Fibroblast of lung (primary cell): Measurements from ENCODE around the gene PIP5K1C. TPM values are rescaled to one million over a fixed set of nuclear protein-coding genes. Genes with fewer than 3 reads are reported as not detected.

Experiments used
- DNase-seq, 2 donors: peaks; one replicate each; pipeline versions ENCODE4 v3.0.0 to v3.0.0-alpha.2; 2010; ENCODE audit warnings: low read depth in 2 of 2
- H2AFZ ChIP-seq: 2 replicates; pipeline ENCODE4 v1.5.1; 2012; ENCODE audit warnings: low read length, control low read depth, inconsistent platforms
- H3K27ac ChIP-seq: 2 replicates; pipeline ENCODE4 v1.5.1; 2011; ENCODE audit warnings: low read length, control low read depth; ENCODE audit not compliant: insufficient read depth
- H3K27me3 ChIP-seq: 2 replicates; pipeline ENCODE4 v1.5.1; 2011; ENCODE audit warnings: mild to moderate bottlenecking, low read length; ENCODE audit not compliant: control insufficient read depth, insufficient read depth
- H3K36me3 ChIP-seq: 2 replicates; pipeline ENCODE4 v1.5.1; 2011; ENCODE audit warnings: low read length; ENCODE audit not compliant: control insufficient read depth, insufficient read depth
- H3K4me1 ChIP-seq: 2 replicates; pipeline ENCODE4 v1.5.1; 2011; ENCODE audit warnings: low read length; ENCODE audit not compliant: control insufficient read depth, insufficient read depth; ENCODE audit errors: extremely low read depth
- H3K4me2 ChIP-seq: 2 replicates; pipeline ENCODE4 v1.5.1; 2011; ENCODE audit warnings: low read length, control low read depth; ENCODE audit not compliant: insufficient read depth; ENCODE audit errors: extremely low read depth
- H3K4me3 ChIP-seq, 4 experiments: fragments of 200-600 bp in 1 of 4; sonication (generic) in 1 of 4; replicated peaks in 1 of 4; 2 replicates each; pipeline ENCODE4 v1.5.1; 2011 to 2016; ENCODE audit warnings: low read length in 4 of 4, low read depth in 3 of 4, mild to moderate bottlenecking in 3 of 4, control low read depth in 2 of 4, inconsistent platforms in 1 of 4, mixed read lengths in 1 of 4; ENCODE audit not compliant: insufficient read depth in 1 of 4; ENCODE audit errors: control extremely low read depth in 1 of 4
- H3K79me2 ChIP-seq: 2 replicates; pipeline ENCODE4 v1.5.1; 2012; ENCODE audit warnings: mild to moderate bottlenecking, low read length, inconsistent platforms; ENCODE audit not compliant: control insufficient read depth, insufficient read depth
- H3K9ac ChIP-seq: 2 replicates; pipeline ENCODE4 v1.5.1; 2011; ENCODE audit warnings: mild to moderate bottlenecking, low read length, control low read depth; ENCODE audit not compliant: insufficient read depth
- H3K9me3 ChIP-seq: 2 replicates; pipeline ENCODE4 v1.5.1; 2012; ENCODE audit warnings: low read depth, low read length; ENCODE audit not compliant: control insufficient read depth, insufficient read depth
- H4K20me1 ChIP-seq: 2 replicates; pipeline ENCODE4 v1.5.1; 2011; ENCODE audit warnings: low read length; ENCODE audit not compliant: control insufficient read depth, insufficient read depth; ENCODE audit errors: extremely low read depth
- CTCF ChIP-seq, 2 donors: IDR thresholded peaks in 1 of 2; conservative IDR thresholded peaks in 1 of 2; 1 replicate in 1 of 2; 2 replicates in 1 of 2; pipeline ENCODE4 v1.5.1; 2011 to 2012; ENCODE audit warnings: low read length in 2 of 2, control low read depth in 1 of 2, inconsistent platforms in 1 of 2, low read depth in 1 of 2, mild to moderate bottlenecking in 1 of 2
- EZH2 ChIP-seq: IDR thresholded peaks from 2 replicates; pipeline ENCODE4 v1.5.1; 2012; ENCODE audit warnings: low read length, control low read depth, mild to moderate bottlenecking; ENCODE audit errors: missing control alignments
- polyA plus RNA-seq, 2 donors: library from polyadenylated mRNA; depleted of rRNA in 1 of 2; stranded (reverse) in 1 of 2; unstranded in 1 of 2; fragments of >200 nt; gene quantifications; 2 replicates each; pipeline ENCODE4 v1.2.1, GENCODE V29; 2011 to 2012; ENCODE audit warnings: missing spikeins in 1 of 2
- total RNA-seq: library from RNA; depleted of rRNA; stranded (reverse); fragments of >200 nt; gene quantifications from 2 replicates; pipeline ENCODE4 v1.2.1, GENCODE V29; 2014

The PIP5K1C gene
- total and polyA plus RNA-seq, 2 donors (not counting 1 experiment from before 2014, with no cell fraction given): 8.7 to 16.7 TPM

GRCh38 chr19:3730457-3730958, 30.2 kb upstream of the PIP5K1C start:
- Histone ChIP-seq H3K27ac (no peak overlapping the region), H3K27me3 (peaks cover 2% of the 10 kb centered on the region), H3K4me2 (no peak overlapping the region), H3K36me3 (no peaks in the 10 kb centered on the region), H3K79me2 (no peaks in the 10 kb centered on the region), H4K20me1 (no peaks in the 10 kb centered on the region), H3K4me1 (no peaks in the 10 kb centered on the region), H2AFZ (no peak overlapping the region), H3K9ac (no peak overlapping the region), H3K9me3 (no peaks in the 10 kb centered on the region), H3K4me3 (no peak overlapping the region)
- TF ChIP-seq CTCF (conservative IDR thresholded peaks at IDR 0.05 in 1 of 2, IDR thresholded peaks at IDR 0.05 in 1 of 2; ENCODE audit: low read depth in 1 of 2, low read length in 2 of 2): no peak
- TF ChIP-seq EZH2: no peak
- DNase-seq: no peak

- Histone ChIP-seq H3K4me3 (no peak overlapping the region), H3K9me3 (no peaks in the 10 kb centered on the region), H3K27me3 (peaks cover 23% of the 10 kb centered on the region), H4K20me1 (no peaks in the 10 kb centered on the region), H3K27ac (no peak overlapping the region), H3K79me2 (no peaks in the 10 kb centered on the region), H2AFZ (no peak overlapping the region), H3K9ac (no peak overlapping the region), H3K4me2 (no peak overlapping the region), H3K4me1 (no peaks in the 10 kb centered on the region), H3K36me3 (no peaks in the 10 kb centered on the region)
- TF ChIP-seq CTCF (conservative IDR thresholded peaks at IDR 0.05 in 1 of 2, IDR thresholded peaks at IDR 0.05 in 1 of 2; ENCODE audit: low read depth in 1 of 2, low read length in 2 of 2) (no peak), EZH2 (no peak)
- DNase-seq: peak in 1 of 2 donors; percentile 12
These were observed 25.5 kb upstream of the PIP5K1C start for GRCh38 chr19:3725640-3726310.

GRCh38 chr19:3725121-3725520, 24.9 kb upstream of the PIP5K1C start:
- no peaks in the 10 kb centered on the region for H3K4me1 ChIP-seq
- H4K20me1 ChIP-seq: no peaks in the 10 kb centered on the region
- TF ChIP-seq EZH2: no peak
- TF ChIP-seq CTCF (conservative IDR thresholded peaks at IDR 0.05 in 1 of 2, IDR thresholded peaks at IDR 0.05 in 1 of 2; ENCODE audit: low read depth in 1 of 2, low read length in 2 of 2): no peak
- H3K79me2 ChIP-seq: no peaks in the 10 kb centered on the region
- no peak overlapping the region for H3K9ac ChIP-seq
- H3K36me3 ChIP-seq: no peaks in the 10 kb centered on the region
- H3K27ac ChIP-seq: no peak overlapping the region
- H2AFZ ChIP-seq: no peak overlapping the region
- no peak overlapping the region for H3K4me3 ChIP-seq
- no peak for DNase-seq
- no peak overlapping the region for H3K4me2 ChIP-seq
- H3K27me3 ChIP-seq: peaks cover 23% of the 10 kb centered on the region
- H3K9me3 ChIP-seq: no peaks in the 10 kb centered on the region
